HepG2 (cell line): ENCODE data around the gene ZNF148. TPM values are rescaled to one million over a fixed set of nuclear protein-coding genes. Genes with fewer than 3 reads are reported as not detected.

Experiments used
- HOXD1 ChIP-seq: sonication (generic); formaldehyde crosslinking; IDR thresholded peaks from 2 replicates; pipeline ENCODE4 v1.5.0; 2020; ENCODE audit warnings: missing genetic modification reagents
- KLF13 ChIP-seq: sonication (generic); formaldehyde crosslinking; IDR thresholded peaks from 2 replicates; pipeline ENCODE4 v1.4.0; 2020; ENCODE audit warnings: mild to moderate bottlenecking, missing genetic modification reagents
- RFX5 ChIP-seq: IDR thresholded peaks from 2 replicates; pipeline ENCODE4 v1.6.1; 2011; ENCODE audit warnings: low read depth, low read length, improper control_type of control experiment
- RXRB ChIP-seq: IDR thresholded peaks from 2 replicates; pipeline ENCODE4 v1.6.1; 2016; ENCODE audit warnings: borderline replicate concordance, missing genetic modification reagents, missing compliant biosample characterization
- THYN1 ChIP-seq: sonication (generic); formaldehyde crosslinking; IDR thresholded peaks from 2 replicates; pipeline ENCODE4 v1.8.1; 2023; ENCODE audit warnings: low read depth, mild to moderate bottlenecking, moderate library complexity, missing genetic modification reagents, borderline replicate concordance
- ZBTB21 ChIP-seq: sonication (generic); formaldehyde crosslinking; IDR thresholded peaks from 2 replicates; pipeline ENCODE4 v1.4.0; 2020; ENCODE audit warnings: missing genetic modification reagents
- ZBTB38 ChIP-seq: sonication (generic); formaldehyde crosslinking; IDR thresholded peaks from 2 replicates; pipeline ENCODE4 v1.5.1; 2020; ENCODE audit warnings: mild to moderate bottlenecking, missing genetic modification reagents
- ZFP82 ChIP-seq: sonication (generic); formaldehyde crosslinking; IDR thresholded peaks from 2 replicates; pipeline ENCODE4 v1.5.1; 2020; ENCODE audit warnings: mild to moderate bottlenecking, missing genetic modification reagents, borderline replicate concordance
- ZNF678 ChIP-seq: sonication (generic); formaldehyde crosslinking; IDR thresholded peaks from 2 replicates; pipeline ENCODE4 v1.4.0; 2020; ENCODE audit warnings: mild to moderate bottlenecking, missing genetic modification reagents
- ZNF788 ChIP-seq: sonication (generic); formaldehyde crosslinking; IDR thresholded peaks from 2 replicates; pipeline ENCODE4 v1.5.0; 2020; ENCODE audit warnings: mild to moderate bottlenecking, missing genetic modification reagents, borderline replicate concordance
- polyA plus RNA-seq, 8 experiments: library from polyadenylated mRNA; depleted of rRNA in 3 of 8; stranded (reverse) in 7 of 8; unstranded in 1 of 8; fragments of >200 nt; fragmentation: Illumina TruSeq in 4 of 8; extraction: Trizol in 4 of 8; gene quantifications; 2 replicates each; pipeline versions ENCODE4 v1.2.1 to v1.2.3, GENCODE V29; 2011 to 2016; ENCODE audit warnings: low read depth in 4 of 8, missing spikeins in 1 of 8, mixed read lengths in 1 of 8; ENCODE audit not compliant: insufficient read depth in 1 of 8
- total RNA-seq, 5 experiments: library from RNA; depleted of rRNA; stranded (reverse); fragments of >200 nt; fragmentation: Illumina TruSeq; extraction: Trizol; gene quantifications; 2 replicates each; pipeline ENCODE4 v1.2.3, GENCODE V29; 2016; ENCODE audit warnings: low read depth in 1 of 5
- TF ChIP-seq, protein P1 (sequence below): sonication (generic); formaldehyde crosslinking; IDR thresholded peaks from 2 replicates; pipeline ENCODE4 v1.8.1; 2023; ENCODE audit warnings: mild to moderate bottlenecking, inconsistent platforms, moderate library complexity, missing genetic modification reagents, borderline replicate concordance
- TF ChIP-seq, protein P2 (sequence below): conservative IDR thresholded peaks from 2 replicates; pipeline ENCODE4 v1.6.1; 2018; ENCODE audit warnings: missing genetic modification reagents
- TF ChIP-seq, protein P3 (sequence below): sonication (generic); formaldehyde crosslinking; IDR thresholded peaks from 2 replicates; pipeline ENCODE4 v1.4.0; 2020; ENCODE audit warnings: missing genetic modification reagents
- TF ChIP-seq, protein P4 (sequence below), 2 experiments: IDR thresholded peaks; 2 replicates each; pipeline ENCODE4 v1.6.1; 2011 to 2012; ENCODE audit warnings: low read length in 2 of 2, borderline replicate concordance in 1 of 2, low read depth in 1 of 2, mild to moderate bottlenecking in 1 of 2, moderate library complexity in 1 of 2
- TF ChIP-seq, protein P5 (sequence below): sonication (generic); formaldehyde crosslinking; IDR thresholded peaks from 2 replicates; pipeline ENCODE4 v1.4.0; 2020; ENCODE audit warnings: missing genetic modification reagents, mild to moderate bottlenecking, borderline replicate concordance
- TF ChIP-seq, protein P6 (sequence below): sonication (generic); formaldehyde crosslinking; IDR thresholded peaks from 2 replicates; pipeline ENCODE4 v1.4.0; 2020; ENCODE audit warnings: missing genetic modification reagents, mild to moderate bottlenecking, borderline replicate concordance

The ZNF148 gene
- total and polyA plus RNA-seq, 2 of the 13 experiments (the other 11 are each of a cell fraction or from before 2014, with no cell fraction given) = 10.6 to 36.1 TPM

DNA sequence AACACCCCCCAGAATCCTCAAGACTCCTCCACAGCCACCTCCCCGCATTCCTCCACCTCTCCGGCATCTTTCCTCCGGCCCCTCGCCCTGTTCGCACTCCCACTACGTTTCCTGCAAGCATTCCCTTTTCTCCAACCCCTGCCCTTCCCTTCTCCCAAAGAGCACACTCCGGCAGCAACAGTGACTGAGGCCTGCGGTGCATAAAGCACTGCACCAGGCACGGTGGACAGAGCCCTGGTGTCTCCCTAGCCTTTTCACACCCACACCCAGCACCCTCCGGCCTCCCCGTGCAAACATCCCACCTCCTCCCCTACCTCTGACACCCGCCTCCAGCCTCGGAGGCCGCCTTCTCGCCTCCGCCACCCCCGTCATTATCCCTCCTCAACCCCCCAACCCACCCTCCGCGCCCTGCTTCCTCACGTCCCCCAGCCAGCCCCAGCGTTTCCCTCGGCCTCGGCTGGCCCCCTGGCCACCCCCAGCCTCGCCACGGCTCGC lies 577 bp downstream of the ZNF148 start (continued):
- TF ChIP-seq, protein P1, sequence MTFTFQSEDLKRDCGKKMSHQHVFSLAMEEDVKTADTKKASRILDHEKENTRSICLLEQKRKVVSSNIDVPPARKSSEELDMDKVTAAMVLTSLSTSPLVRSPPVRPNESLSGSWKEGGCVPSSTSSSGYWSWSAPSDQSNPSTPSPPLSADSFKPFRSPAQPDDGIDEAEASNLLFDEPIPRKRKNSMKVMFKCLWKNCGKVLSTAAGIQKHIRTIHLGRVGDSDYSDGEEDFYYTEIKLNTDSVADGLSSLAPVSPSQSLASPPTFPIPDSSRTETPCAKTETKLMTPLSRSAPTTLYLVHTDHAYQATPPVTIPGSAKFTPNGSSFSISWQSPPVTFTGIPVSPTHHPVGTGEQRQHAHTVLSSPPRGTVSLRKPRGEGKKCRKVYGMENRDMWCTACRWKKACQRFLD (CRISPR knock-in tag) = no peak
- TF ChIP-seq, protein P2, sequence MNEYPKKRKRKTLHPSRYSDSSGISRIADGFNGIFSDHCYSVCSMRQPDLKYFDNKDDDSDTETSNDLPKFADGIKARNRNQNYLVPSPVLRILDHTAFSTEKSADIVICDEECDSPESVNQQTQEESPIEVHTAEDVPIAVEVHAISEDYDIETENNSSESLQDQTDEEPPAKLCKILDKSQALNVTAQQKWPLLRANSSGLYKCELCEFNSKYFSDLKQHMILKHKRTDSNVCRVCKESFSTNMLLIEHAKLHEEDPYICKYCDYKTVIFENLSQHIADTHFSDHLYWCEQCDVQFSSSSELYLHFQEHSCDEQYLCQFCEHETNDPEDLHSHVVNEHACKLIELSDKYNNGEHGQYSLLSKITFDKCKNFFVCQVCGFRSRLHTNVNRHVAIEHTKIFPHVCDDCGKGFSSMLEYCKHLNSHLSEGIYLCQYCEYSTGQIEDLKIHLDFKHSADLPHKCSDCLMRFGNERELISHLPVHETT = no peak
- TF ChIP-seq, protein P3, sequence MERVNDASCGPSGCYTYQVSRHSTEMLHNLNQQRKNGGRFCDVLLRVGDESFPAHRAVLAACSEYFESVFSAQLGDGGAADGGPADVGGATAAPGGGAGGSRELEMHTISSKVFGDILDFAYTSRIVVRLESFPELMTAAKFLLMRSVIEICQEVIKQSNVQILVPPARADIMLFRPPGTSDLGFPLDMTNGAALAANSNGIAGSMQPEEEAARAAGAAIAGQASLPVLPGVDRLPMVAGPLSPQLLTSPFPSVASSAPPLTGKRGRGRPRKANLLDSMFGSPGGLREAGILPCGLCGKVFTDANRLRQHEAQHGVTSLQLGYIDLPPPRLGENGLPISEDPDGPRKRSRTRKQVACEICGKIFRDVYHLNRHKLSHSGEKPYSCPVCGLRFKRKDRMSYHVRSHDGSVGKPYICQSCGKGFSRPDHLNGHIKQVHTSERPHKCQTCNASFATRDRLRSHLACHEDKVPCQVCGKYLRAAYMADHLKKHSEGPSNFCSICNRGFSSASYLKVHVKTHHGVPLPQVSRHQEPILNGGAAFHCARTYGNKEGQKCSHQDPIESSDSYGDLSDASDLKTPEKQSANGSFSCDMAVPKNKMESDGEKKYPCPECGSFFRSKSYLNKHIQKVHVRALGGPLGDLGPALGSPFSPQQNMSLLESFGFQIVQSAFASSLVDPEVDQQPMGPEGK (CRISPR knock-in tag) = peak; percentile 63
- TF ChIP-seq ZNF678 (CRISPR knock-in tag) (no peak), RXRB (CRISPR knock-in tag) (no peak), ZNF788 (no peak), ZBTB21 (no peak), THYN1 (CRISPR knock-in tag) (no peak), HOXD1 (CRISPR knock-in tag) (no peak), KLF13 (CRISPR knock-in tag) (no peak), ZFP82 (no peak), ZBTB38 (no peak), RFX5 (no peak)
- TF ChIP-seq, protein P4, sequence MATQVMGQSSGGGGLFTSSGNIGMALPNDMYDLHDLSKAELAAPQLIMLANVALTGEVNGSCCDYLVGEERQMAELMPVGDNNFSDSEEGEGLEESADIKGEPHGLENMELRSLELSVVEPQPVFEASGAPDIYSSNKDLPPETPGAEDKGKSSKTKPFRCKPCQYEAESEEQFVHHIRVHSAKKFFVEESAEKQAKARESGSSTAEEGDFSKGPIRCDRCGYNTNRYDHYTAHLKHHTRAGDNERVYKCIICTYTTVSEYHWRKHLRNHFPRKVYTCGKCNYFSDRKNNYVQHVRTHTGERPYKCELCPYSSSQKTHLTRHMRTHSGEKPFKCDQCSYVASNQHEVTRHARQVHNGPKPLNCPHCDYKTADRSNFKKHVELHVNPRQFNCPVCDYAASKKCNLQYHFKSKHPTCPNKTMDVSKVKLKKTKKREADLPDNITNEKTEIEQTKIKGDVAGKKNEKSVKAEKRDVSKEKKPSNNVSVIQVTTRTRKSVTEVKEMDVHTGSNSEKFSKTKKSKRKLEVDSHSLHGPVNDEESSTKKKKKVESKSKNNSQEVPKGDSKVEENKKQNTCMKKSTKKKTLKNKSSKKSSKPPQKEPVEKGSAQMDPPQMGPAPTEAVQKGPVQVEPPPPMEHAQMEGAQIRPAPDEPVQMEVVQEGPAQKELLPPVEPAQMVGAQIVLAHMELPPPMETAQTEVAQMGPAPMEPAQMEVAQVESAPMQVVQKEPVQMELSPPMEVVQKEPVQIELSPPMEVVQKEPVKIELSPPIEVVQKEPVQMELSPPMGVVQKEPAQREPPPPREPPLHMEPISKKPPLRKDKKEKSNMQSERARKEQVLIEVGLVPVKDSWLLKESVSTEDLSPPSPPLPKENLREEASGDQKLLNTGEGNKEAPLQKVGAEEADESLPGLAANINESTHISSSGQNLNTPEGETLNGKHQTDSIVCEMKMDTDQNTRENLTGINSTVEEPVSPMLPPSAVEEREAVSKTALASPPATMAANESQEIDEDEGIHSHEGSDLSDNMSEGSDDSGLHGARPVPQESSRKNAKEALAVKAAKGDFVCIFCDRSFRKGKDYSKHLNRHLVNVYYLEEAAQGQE (IDR thresholded peaks at IDR 0.05; ENCODE audit: borderline replicate concordance in 1 of 2, low read depth in 1 of 2, low read length in 2 of 2) = no peak
- TF ChIP-seq, protein P5, sequence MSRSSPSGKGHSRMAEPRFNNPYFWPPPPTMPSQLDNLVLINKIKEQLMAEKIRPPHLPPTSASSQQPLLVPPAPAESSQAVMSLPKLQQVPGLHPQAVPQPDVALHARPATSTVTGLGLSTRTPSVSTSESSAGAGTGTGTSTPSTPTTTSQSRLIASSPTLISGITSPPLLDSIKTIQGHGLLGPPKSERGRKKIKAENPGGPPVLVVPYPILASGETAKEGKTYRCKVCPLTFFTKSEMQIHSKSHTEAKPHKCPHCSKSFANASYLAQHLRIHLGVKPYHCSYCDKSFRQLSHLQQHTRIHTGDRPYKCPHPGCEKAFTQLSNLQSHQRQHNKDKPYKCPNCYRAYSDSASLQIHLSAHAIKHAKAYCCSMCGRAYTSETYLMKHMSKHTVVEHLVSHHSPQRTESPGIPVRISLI (CRISPR knock-in tag) = no peak
- TF ChIP-seq, protein P6, sequence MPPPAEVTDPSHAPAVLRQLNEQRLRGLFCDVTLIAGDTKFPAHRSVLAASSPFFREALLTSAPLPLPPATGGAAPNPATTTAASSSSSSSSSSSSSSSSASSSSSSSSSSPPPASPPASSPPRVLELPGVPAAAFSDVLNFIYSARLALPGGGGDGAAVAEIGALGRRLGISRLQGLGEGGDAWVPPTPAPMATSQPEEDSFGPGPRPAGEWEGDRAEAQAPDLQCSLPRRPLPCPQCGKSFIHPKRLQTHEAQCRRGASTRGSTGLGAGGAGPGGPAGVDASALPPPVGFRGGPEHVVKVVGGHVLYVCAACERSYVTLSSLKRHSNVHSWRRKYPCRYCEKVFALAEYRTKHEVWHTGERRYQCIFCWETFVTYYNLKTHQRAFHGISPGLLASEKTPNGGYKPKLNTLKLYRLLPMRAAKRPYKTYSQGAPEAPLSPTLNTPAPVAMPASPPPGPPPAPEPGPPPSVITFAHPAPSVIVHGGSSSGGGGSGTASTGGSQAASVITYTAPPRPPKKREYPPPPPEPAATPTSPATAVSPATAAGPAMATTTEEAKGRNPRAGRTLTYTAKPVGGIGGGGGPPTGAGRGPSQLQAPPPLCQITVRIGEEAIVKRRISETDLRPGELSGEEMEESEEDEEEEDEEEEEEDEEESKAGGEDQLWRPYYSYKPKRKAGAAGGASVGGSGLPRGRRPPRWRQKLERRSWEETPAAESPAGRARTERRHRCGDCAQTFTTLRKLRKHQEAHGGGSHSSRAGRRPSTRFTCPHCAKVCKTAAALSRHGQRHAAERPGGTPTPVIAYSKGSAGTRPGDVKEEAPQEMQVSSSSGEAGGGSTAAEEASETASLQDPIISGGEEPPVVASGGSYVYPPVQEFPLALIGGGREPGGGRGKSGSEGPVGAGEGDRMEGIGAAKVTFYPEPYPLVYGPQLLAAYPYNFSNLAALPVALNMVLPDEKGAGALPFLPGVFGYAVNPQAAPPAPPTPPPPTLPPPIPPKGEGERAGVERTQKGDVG (CRISPR knock-in tag) = no peak
